SK-N-SH treated with all-trans-retinoic acid at 6 μM for 48 hours (cell line): Measurements from ENCODE around the gene CENPO.
A peak's percentile ranks its signal among the peaks of the same experiment; 100 is the strongest.

Experiments
- ATAC-seq: fragments of 200-7000 bp; cut with Tn5 transposase; 3 replicates; pipeline ENCODE4 v1.9.1; 2020; ENCODE audit warnings: mild to moderate bottlenecking, moderate library complexity
- BACH2 ChIP-seq: fragments of 250-450 bp; sonication (Bioruptor Pico); IDR thresholded peaks from 2 replicates; pipeline ENCODE4 v1.9.0; 2021; ENCODE audit warnings: mild to moderate bottlenecking, borderline replicate concordance
- CSDC2 ChIP-seq: fragments of 250-450 bp; sonication (Bioruptor Pico); IDR thresholded peaks from 2 replicates; pipeline ENCODE4 v1.5.0; 2020; ENCODE audit warnings: mild to moderate bottlenecking, moderate library complexity
- CSRNP3 ChIP-seq: fragments of 250-450 bp; sonication (Bioruptor Pico); IDR thresholded peaks from 2 replicates; pipeline ENCODE4 v1.5.1; 2021; ENCODE audit warnings: mild to moderate bottlenecking, moderate library complexity
- GLIS3 ChIP-seq: fragments of 250-450 bp; sonication (Bioruptor Pico); IDR thresholded peaks from 2 replicates; pipeline ENCODE4 v1.5.0; 2020; ENCODE audit warnings: mild to moderate bottlenecking, moderate library complexity
- ISL1 ChIP-seq: fragments of 250-450 bp; sonication (Bioruptor Pico); IDR thresholded peaks from 2 replicates; pipeline ENCODE4 v2.1.2; 2022; ENCODE audit warnings: mild to moderate bottlenecking, moderate library complexity
- OSR1 ChIP-seq: fragments of 250-450 bp; sonication (Bioruptor Pico); IDR thresholded peaks from 2 replicates; pipeline ENCODE4 v1.8.0; 2022; ENCODE audit warnings: moderate library complexity, mild to moderate bottlenecking, inconsistent platforms
- PPARA ChIP-seq: fragments of 250-450 bp; sonication (Bioruptor Pico); IDR thresholded peaks from 2 replicates; pipeline ENCODE4 v1.5.0; 2020; ENCODE audit warnings: mild to moderate bottlenecking, borderline replicate concordance
- SNAI2 ChIP-seq: fragments of 250-450 bp; sonication (Bioruptor Pico); IDR thresholded peaks from 2 replicates; pipeline ENCODE4 v1.5.0; 2020; ENCODE audit warnings: mild to moderate bottlenecking, moderate library complexity
- TSHZ2 ChIP-seq: fragments of 250-450 bp; sonication (Bioruptor Pico); IDR thresholded peaks from 2 replicates; pipeline ENCODE4 v1.5.0; 2020; ENCODE audit warnings: mild to moderate bottlenecking, moderate library complexity
- ZC3H10 ChIP-seq: fragments of 250-450 bp; sonication (Bioruptor Pico); IDR thresholded peaks from 2 replicates; pipeline ENCODE4 v1.5.1; 2021; ENCODE audit warnings: mild to moderate bottlenecking, moderate library complexity
- ZFP3 ChIP-seq: fragments of 250-450 bp; sonication (Bioruptor Pico); IDR thresholded peaks from 2 replicates; pipeline ENCODE4 v1.5.0; 2020; ENCODE audit warnings: mild to moderate bottlenecking, moderate library complexity
- ZFP30 ChIP-seq: fragments of 450-650 bp; formaldehyde crosslinking; IDR thresholded peaks from 2 replicates; pipeline ENCODE4 v1.5.0; 2022; ENCODE audit warnings: mild to moderate bottlenecking, moderate library complexity
- ZNF565 ChIP-seq: fragments of 450-650 bp; formaldehyde crosslinking; conservative IDR thresholded peaks from 2 replicates; pipeline ENCODE4 v1.5.0; 2020; ENCODE audit warnings: low read depth, mild to moderate bottlenecking, moderate library complexity
- ZNF70 ChIP-seq: fragments of 450-650 bp; formaldehyde crosslinking; IDR thresholded peaks from 2 replicates; pipeline ENCODE4 v1.5.0; 2020; ENCODE audit warnings: mild to moderate bottlenecking, moderate library complexity
- ZNF8 ChIP-seq: fragments of 450-650 bp; formaldehyde crosslinking; IDR thresholded peaks from 2 replicates; pipeline ENCODE4 v1.5.0; 2020; ENCODE audit warnings: mild to moderate bottlenecking, moderate library complexity
- TF ChIP-seq, protein P1 (sequence below): fragments of 250-450 bp; sonication (Bioruptor Pico); IDR thresholded peaks from 2 replicates; pipeline ENCODE4 v1.8.0; 2021; ENCODE audit warnings: low read depth, mild to moderate bottlenecking, moderate library complexity, borderline replicate concordance
- TF ChIP-seq, protein P2 (sequence below): fragments of 250-450 bp; sonication (Bioruptor Pico); IDR thresholded peaks from 2 replicates; pipeline ENCODE4 v1.5.1; 2020; ENCODE audit warnings: low read depth, mild to moderate bottlenecking, moderate library complexity
- TF ChIP-seq, protein P3 (sequence below): fragments of 250-450 bp; sonication (Bioruptor Pico); IDR thresholded peaks from 2 replicates; pipeline ENCODE4 v1.8.0; 2020; ENCODE audit warnings: mild to moderate bottlenecking, moderate library complexity, borderline replicate concordance

Gene CENPO

DNA sequence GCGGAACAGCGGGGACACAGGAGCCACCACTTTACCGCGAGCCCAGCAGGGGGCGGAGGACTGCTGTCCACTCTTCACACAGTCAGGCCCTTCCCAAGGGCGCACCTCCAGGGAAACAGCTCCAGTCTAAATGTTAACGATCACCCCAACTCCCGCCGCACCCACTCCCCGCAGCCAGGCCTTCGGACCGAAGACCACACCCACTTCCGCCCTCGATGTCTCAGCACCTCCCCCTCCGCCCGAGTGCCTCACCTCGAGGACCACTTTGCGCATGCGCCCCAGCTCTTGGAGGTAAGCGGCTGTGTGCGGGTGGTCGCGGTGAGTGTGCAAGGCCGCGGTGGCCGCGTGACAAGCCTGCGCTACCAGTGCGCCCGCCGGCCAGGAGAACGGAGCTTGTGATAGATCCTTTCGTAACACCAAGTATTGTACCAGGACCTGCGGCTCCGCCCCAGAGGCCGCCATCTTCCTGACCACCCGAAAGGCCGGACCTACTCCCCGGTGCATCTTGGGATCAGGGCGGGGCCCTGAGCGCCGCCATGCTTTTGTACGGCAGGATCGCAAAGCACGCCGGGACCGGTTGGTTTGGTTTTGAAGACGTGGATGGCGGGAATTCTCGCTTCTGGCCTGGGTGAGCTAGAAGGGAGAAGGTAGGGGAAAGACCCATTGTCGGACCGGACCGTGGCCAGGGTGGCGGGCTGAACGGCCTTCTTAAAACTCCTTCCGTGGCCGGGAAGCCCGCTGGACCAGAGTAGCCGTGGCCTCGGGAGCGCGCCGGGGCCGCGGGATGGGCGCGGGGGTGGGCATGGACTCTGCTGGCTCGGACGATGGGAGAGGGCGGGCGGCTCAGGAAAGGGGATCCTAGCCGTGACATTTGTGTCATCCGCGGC is at the start of gene CENPO, which contains the start of gene PTRHD1:
Gene CENPO, plus strand, starts transcription at position 552 of the 887 bp plus-strand sequence. CDS start 495 bp downstream, outside the sequence.
Gene PTRHD1, minus strand, starts transcription at position 518 of the 887 bp plus-strand sequence. Its CDS starts 14 bp downstream, at position 504.
- peak; percentile 96 for ATAC-seq

DNA sequence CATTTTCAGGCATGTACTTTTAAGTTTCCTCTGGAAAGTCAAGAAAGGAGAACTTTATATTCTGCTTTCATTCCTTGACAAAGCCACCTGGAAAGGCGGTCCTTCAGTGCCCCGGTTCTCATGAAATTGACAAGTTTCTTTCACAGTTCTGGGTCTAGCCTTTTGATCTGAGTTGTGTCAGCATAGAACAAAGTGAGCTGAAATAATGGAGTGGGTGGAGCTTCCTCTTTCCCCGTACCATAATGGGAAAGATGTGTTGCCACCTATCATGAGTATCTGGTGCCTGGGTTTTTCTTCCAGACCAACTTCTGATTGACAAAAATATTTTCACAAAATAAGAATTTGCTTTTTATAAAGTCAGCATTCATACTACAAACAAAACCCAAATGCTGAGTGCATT is 49.3 kb upstream of the CENPO start:
- TF ChIP-seq OSR1 (no peak), ZNF8 (no peak), BACH2 (no peak)
- TF ChIP-seq, protein P1, sequence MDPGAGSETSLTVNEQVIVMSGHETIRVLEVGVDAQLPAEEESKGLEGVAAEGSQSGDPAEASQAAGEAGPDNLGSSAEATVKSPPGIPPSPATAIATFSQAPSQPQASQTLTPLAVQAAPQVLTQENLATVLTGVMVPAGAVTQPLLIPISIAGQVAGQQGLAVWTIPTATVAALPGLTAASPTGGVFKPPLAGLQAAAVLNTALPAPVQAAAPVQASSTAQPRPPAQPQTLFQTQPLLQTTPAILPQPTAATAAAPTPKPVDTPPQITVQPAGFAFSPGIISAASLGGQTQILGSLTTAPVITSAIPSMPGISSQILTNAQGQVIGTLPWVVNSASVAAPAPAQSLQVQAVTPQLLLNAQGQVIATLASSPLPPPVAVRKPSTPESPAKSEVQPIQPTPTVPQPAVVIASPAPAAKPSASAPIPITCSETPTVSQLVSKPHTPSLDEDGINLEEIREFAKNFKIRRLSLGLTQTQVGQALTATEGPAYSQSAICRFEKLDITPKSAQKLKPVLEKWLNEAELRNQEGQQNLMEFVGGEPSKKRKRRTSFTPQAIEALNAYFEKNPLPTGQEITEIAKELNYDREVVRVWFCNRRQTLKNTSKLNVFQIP (CRISPR knock-in tag) = no peak
- ATAC-seq = no peak

More for the DNA sequence above, at the start of gene CENPO, which contains the start of gene PTRHD1:
- TF ChIP-seq PPARA = 0 out of 2 replicates have a peak, but pooled peaks have one; percentile 62
- TF ChIP-seq ZFP3 (CRISPR knock-in tag) = peak; percentile 40; the same call in 1 of the 2 replicates
- TF ChIP-seq ZC3H10 (CRISPR knock-in tag) = no peak
- TF ChIP-seq, protein P1 (CRISPR knock-in tag) = no peak
- TF ChIP-seq ZNF565 (CRISPR knock-in tag) = no peak
- peak; percentile 49 for TF ChIP-seq TSHZ2 (CRISPR knock-in tag)
- TF ChIP-seq CSDC2 = no peak
- TF ChIP-seq BACH2 = no peak
- TF ChIP-seq, protein P2, sequence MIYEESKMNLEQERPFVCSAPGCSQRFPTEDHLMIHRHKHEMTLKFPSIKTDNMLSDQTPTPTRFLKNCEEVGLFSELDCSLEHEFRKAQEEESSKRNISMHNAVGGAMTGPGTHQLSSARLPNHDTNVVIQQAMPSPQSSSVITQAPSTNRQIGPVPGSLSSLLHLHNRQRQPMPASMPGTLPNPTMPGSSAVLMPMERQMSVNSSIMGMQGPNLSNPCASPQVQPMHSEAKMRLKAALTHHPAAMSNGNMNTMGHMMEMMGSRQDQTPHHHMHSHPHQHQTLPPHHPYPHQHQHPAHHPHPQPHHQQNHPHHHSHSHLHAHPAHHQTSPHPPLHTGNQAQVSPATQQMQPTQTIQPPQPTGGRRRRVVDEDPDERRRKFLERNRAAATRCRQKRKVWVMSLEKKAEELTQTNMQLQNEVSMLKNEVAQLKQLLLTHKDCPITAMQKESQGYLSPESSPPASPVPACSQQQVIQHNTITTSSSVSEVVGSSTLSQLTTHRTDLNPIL (CRISPR knock-in tag) = no peak
- TF ChIP-seq ZNF8 = no peak
- TF ChIP-seq ISL1 (CRISPR knock-in tag) = no peak
- TF ChIP-seq ZFP30 (CRISPR knock-in tag) = 0 out of 2 replicates have a peak, but pooled peaks have one; percentile 41
- no peak for TF ChIP-seq CSRNP3
- TF ChIP-seq, protein P3, sequence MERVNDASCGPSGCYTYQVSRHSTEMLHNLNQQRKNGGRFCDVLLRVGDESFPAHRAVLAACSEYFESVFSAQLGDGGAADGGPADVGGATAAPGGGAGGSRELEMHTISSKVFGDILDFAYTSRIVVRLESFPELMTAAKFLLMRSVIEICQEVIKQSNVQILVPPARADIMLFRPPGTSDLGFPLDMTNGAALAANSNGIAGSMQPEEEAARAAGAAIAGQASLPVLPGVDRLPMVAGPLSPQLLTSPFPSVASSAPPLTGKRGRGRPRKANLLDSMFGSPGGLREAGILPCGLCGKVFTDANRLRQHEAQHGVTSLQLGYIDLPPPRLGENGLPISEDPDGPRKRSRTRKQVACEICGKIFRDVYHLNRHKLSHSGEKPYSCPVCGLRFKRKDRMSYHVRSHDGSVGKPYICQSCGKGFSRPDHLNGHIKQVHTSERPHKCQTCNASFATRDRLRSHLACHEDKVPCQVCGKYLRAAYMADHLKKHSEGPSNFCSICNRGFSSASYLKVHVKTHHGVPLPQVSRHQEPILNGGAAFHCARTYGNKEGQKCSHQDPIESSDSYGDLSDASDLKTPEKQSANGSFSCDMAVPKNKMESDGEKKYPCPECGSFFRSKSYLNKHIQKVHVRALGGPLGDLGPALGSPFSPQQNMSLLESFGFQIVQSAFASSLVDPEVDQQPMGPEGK (CRISPR knock-in tag) = peak; percentile 25; the same call in 1 of the 2 replicates
- TF ChIP-seq SNAI2 (CRISPR knock-in tag) = peak; percentile 41; the same call in 1 of the 2 replicates
- 0 out of 2 replicates have a peak, but pooled peaks have one; percentile 19 for TF ChIP-seq GLIS3
- TF ChIP-seq ZNF70 = peak; percentile 14; the same call in 1 of the 2 replicates
